ENCODE results near the gene ACVR1B.
A peak's percentile ranks its signal among the peaks of the same experiment; 100 is the strongest.

The ACVR1B gene

GRCh38 chr12:52011602-52012214 lies 60.2 kb downstream of the ACVR1B start:
- Histone ChIP-seq H2BK15ac (ENCODE audit: low read depth, poor library complexity, severe bottlenecking) (no peak overlapping the region), H4K8ac (ENCODE audit: low read length) (no peak overlapping the region), H4K91ac (ENCODE audit: low read length) (no peak overlapping the region), H3K27me3 (ENCODE audit: control insufficient read depth in 1 of 2, insufficient read depth in 1 of 2, low read length in 2 of 2) (no peaks in the 10 kb centered on the region), H2BK12ac (ENCODE audit: low read length in 2 of 2) (no peak overlapping the region), H3K23ac (ENCODE audit: low read length in 2 of 2) (no peak overlapping the region), H2AK5ac (ENCODE audit: low read length, severe bottlenecking) (no peak overlapping the region), H3K4me3 (ENCODE audit: insufficient read depth in 1 of 2, low read depth in 1 of 2, low read length in 2 of 2) (no peak overlapping the region), H3K9ac (ENCODE audit: low read length) (peak overlapping the region; percentile 85), H3K4me1 (ENCODE audit: control insufficient read depth, insufficient read depth, low read depth, low read length) (peaks cover 37% of the 10 kb centered on the region), H3K4me2 (ENCODE audit: low read length, poor library complexity, severe bottlenecking) (no peak overlapping the region), H3K27ac (ENCODE audit: low read length, poor library complexity, severe bottlenecking) (no peak overlapping the region), H2AFZ (ENCODE audit: low read depth, low read length) (no peak overlapping the region), H2BK120ac (ENCODE audit: low read depth, low read length) (no peak overlapping the region), H3K79me1 (replicated peaks; ENCODE audit: low read length, poor library complexity, severe bottlenecking) (peaks cover 10% of the 10 kb centered on the region), H3K14ac (ENCODE audit: low read length in 2 of 2) (no peak overlapping the region), H3K36me3 (ENCODE audit: control insufficient read depth in 1 of 2, insufficient read depth in 2 of 2, low read depth in 1 of 2, low read length in 2 of 2) (peaks cover 35 to 40% of the 10 kb centered on the region in 2 experiments), H3K4ac (ENCODE audit: low read depth in 1 of 2, low read length in 2 of 2) (no peak overlapping the region), H3K9me3 (ENCODE audit: control insufficient read depth, low read length) (no peaks in the 10 kb centered on the region), H2BK5ac (ENCODE audit: low read depth, low read length, poor library complexity, severe bottlenecking) (no peak overlapping the region), H3K18ac (ENCODE audit: low read depth in 1 of 2, low read length in 2 of 2) (no peak overlapping the region)
- WGBS = 94% methylated on average over 7 of the region's 8 CpGs
- no peak for DNase-seq

- Histone ChIP-seq H2BK15ac (ENCODE audit: low read depth, poor library complexity, severe bottlenecking) (no peak overlapping the region), H3K9me3 (ENCODE audit: control insufficient read depth, low read length) (no peaks in the 10 kb centered on the region), H3K27ac (ENCODE audit: low read length, poor library complexity, severe bottlenecking) (no peak overlapping the region), H3K4me1 (ENCODE audit: control insufficient read depth, insufficient read depth, low read depth, low read length) (peaks cover 29% of the 10 kb centered on the region), H3K9ac (ENCODE audit: low read length) (no peak overlapping the region), H2BK12ac (ENCODE audit: low read length in 2 of 2) (no peak overlapping the region), H3K4me3 (ENCODE audit: insufficient read depth in 1 of 2, low read depth in 1 of 2, low read length in 2 of 2) (no peak overlapping the region), H3K4me2 (ENCODE audit: low read length, poor library complexity, severe bottlenecking) (no peak overlapping the region), H3K18ac (ENCODE audit: low read depth in 1 of 2, low read length in 2 of 2) (no peak overlapping the region), H2BK120ac (ENCODE audit: low read depth, low read length) (no peak overlapping the region), H2AFZ (ENCODE audit: low read depth, low read length) (no peak overlapping the region), H4K8ac (ENCODE audit: low read length) (no peak overlapping the region), H3K79me1 (replicated peaks; ENCODE audit: low read length, poor library complexity, severe bottlenecking) (peaks cover 4% of the 10 kb centered on the region), H3K14ac (ENCODE audit: low read length in 2 of 2) (no peak overlapping the region), H2AK5ac (ENCODE audit: low read length, severe bottlenecking) (no peak overlapping the region), H3K36me3 (ENCODE audit: control insufficient read depth in 1 of 2, insufficient read depth in 2 of 2, low read depth in 1 of 2, low read length in 2 of 2) (peaks cover 35 to 40% of the 10 kb centered on the region in 2 experiments), H3K27me3 (ENCODE audit: control insufficient read depth in 1 of 2, insufficient read depth in 1 of 2, low read length in 2 of 2) (no peaks in the 10 kb centered on the region), H2BK5ac (ENCODE audit: low read depth, low read length, poor library complexity, severe bottlenecking) (no peak overlapping the region), H4K91ac (ENCODE audit: low read length) (no peak overlapping the region), H3K23ac (ENCODE audit: low read length in 2 of 2) (no peak overlapping the region), H3K4ac (ENCODE audit: low read depth in 1 of 2, low read length in 2 of 2) (no peak overlapping the region)
- 91% methylated on average over 16 of the region's 16 CpGs for WGBS
- no peak for DNase-seq
These were observed 62.3 kb downstream of the ACVR1B start for GRCh38 chr12:52013626-52014310.

- no peak overlapping the region for H2BK15ac ChIP-seq (ENCODE audit: low read depth, poor library complexity, severe bottlenecking)
- H3K23ac ChIP-seq (ENCODE audit: low read length in 2 of 2) = no peak overlapping the region
- no peak overlapping the region for H3K4me3 ChIP-seq (ENCODE audit: insufficient read depth in 1 of 2, low read depth in 1 of 2, low read length in 2 of 2)
- 65% methylated on average over 78 of the region's 93 CpGs for WGBS
- no peak overlapping the region for H2BK5ac ChIP-seq (ENCODE audit: low read depth, low read length, poor library complexity, severe bottlenecking)
- no peak overlapping the region for H3K4me2 ChIP-seq (ENCODE audit: low read length, poor library complexity, severe bottlenecking)
- no peak overlapping the region for H2BK120ac ChIP-seq (ENCODE audit: low read depth, low read length)
- no peak overlapping the region for H4K8ac ChIP-seq (ENCODE audit: low read length)
- H3K27me3 ChIP-seq (ENCODE audit: control insufficient read depth in 1 of 2, insufficient read depth in 1 of 2, low read length in 2 of 2) = peaks cover 0 to under 1% of the 10 kb centered on the region in 2 experiments
- peaks cover 35 to 40% of the 10 kb centered on the region in 2 experiments for H3K36me3 ChIP-seq (ENCODE audit: control insufficient read depth in 1 of 2, insufficient read depth in 2 of 2, low read depth in 1 of 2, low read length in 2 of 2)
- DNase-seq = no peak
- no peak overlapping the region for H3K14ac ChIP-seq (ENCODE audit: low read length in 2 of 2)
- no peak overlapping the region for H3K4ac ChIP-seq (ENCODE audit: low read depth in 1 of 2, low read length in 2 of 2)
- H3K4me1 ChIP-seq (ENCODE audit: control insufficient read depth, insufficient read depth, low read depth, low read length) = peaks cover 28% of the 10 kb centered on the region
- no peak overlapping the region for H3K27ac ChIP-seq (ENCODE audit: low read length, poor library complexity, severe bottlenecking)
- peak overlapping the region; percentile 6 for H4K91ac ChIP-seq (ENCODE audit: low read length)
- H3K18ac ChIP-seq (ENCODE audit: low read depth in 1 of 2, low read length in 2 of 2) = no peak overlapping the region
- no peak overlapping the region for H2AK5ac ChIP-seq (ENCODE audit: low read length, severe bottlenecking)
- H3K9ac ChIP-seq (ENCODE audit: low read length) = no peak overlapping the region
- no peaks in the 10 kb centered on the region for H3K79me1 ChIP-seq (replicated peaks; ENCODE audit: low read length, poor library complexity, severe bottlenecking)
- H3K9me3 ChIP-seq (ENCODE audit: control insufficient read depth, low read length) = no peaks in the 10 kb centered on the region
- no peak overlapping the region for H2BK12ac ChIP-seq (ENCODE audit: low read length in 2 of 2)
- no peak overlapping the region for H2AFZ ChIP-seq (ENCODE audit: low read depth, low read length)
These were observed 63.4 kb downstream of the ACVR1B start for GRCh38 chr12:52014567-52015530.

Data from mesenchymal stem cell (in vitro differentiated cells and primary cell).